Anterior cingulate cortex (tissue), 58 donors: ENCODE measurements around the gene CMTM7.
"Not testable (repeated sequence)": the region's sequence is repeated elsewhere in the genome, so short reads cannot be mapped to it uniquely, and the experiment has no call there.

ENCODE experiments used
- DNase-seq, 58 donors: peaks; one replicate each; lab custom pipeline; 2025; lab: John Stamatoyannopoulos, UW

The CMTM7 gene

GRCh38 chr3:32379831-32380500, 11.7 kb upstream of the CMTM7 start:
- DNase-seq = no peak

DNA sequence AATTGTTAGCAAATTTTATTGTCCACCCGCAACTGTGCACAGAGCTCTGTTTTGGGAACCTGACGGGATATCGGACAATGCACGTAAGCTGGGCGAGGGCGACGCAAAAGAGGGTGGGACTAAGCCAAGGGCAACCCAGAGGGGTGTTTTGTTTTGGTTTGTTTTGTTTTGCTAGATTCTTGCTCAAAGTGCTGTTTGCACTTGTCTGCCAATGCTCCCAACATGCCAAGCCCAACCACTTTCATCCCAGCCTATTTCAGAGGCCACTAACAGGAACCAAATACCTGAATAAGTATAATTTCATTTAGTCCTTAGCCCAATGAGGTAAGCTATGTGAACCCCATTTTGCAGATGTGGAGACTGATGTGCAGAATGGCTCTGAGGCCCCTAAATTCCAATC, 9.7 kb upstream of the CMTM7 start:
- DNase-seq = no peak

GRCh38 chr3:32383136-32383711, 8.4 kb upstream of the CMTM7 start:
- DNase-seq = no peak

GRCh38 chr3:32384938-32385337, 6.7 kb upstream of the CMTM7 start:
- no peak for DNase-seq

GRCh38 chr3:32387512-32387911, 4.1 kb upstream of the CMTM7 start:
- DNase-seq = no peak

DNA sequence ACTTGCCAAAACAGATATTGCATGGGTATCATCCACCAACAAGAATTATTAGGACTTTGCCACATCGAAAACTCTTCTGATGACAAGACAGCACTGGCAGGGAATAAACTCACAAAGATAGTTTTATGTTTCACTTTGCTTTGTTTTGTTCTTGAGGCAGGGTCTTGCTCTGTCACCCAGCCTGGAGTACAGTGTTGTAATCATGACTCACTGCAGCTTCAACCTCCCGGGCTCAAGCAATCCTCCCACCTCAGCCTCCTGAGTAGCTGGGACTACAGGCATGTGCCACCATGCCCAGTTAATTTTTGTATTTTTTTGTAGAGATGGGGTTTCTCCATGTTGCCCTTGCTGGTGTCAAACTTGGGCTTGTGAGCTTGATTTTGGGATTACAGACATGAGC, 2.1 kb upstream of the CMTM7 start:
- not testable (repeated sequence) for DNase-seq

- DNase-seq = no peak
These were observed 1.1 kb downstream of the CMTM7 start for GRCh38 chr3:32392536-32393302.

- DNase-seq = no peak
These were observed 3.8 kb downstream of the CMTM7 start for GRCh38 chr3:32395496-32395895.

DNA sequence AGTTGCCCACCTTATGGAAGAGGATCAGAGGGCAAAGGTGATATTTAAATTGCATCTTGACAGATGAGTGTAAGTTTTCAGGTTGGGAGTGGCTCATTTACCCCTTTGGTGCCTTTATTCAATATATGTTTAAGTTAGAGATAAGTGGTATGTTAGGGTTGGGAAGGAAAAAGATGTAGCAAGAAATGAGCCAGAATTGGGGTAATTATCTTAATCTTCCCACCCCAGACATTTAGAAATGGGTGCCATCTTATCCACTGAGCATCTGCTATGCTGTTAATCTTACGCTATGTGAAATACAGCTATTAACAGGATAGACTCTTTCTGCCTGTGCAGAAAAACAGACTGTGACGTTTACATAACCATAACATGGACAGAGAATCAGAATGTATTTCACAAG, 6.3 kb downstream of the CMTM7 start:
- no peak for DNase-seq

DNA sequence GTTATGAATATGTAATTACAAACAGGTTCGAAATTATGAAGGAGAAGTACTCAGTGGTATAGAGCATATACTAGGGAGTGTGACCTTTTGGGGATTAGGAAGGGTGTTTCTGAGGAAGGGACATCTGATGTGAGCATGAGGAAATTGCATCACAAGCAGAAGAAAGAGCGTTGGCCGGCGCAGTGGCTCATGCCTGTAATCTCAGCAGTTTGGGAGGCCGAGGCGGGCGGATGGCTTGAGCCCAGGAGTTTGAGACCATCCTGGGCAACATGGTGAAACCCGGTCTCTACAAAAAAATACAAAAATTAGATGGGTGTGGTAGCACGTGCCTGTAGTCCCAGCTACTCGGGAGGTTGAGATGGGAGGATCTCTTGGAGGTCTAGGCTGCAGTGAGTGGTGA, 6.9 kb downstream of the CMTM7 start:
- DNase-seq = peak in 1 of 58 donors; percentile 27

GRCh38 chr3:32399030-32399620, 7.5 kb downstream of the CMTM7 start:
- peak in 1 of 58 donors; percentile 29 for DNase-seq

DNA sequence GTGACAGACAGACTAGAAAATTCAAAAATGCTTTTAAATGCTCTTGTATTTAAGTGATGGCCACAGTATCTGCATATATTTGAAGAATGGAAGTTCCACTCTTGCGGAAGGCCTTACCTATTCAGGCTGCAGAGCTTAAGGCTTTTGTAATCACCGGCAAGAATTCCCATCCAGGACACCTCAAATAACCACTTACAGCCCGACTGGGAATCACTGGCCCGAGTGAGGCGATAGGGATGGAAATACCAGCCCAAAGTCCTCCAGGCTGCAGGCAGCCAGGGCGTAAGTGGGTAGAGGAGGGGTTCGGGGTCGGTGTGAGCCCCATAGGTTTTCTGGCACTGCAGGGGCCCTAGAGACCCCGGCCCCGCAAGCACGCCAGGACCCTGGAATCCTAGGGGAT, 9.5 kb downstream of the CMTM7 start:
- DNase-seq = no peak

GRCh38 chr3:32401556-32402081, 10.0 kb downstream of the CMTM7 start:
- peak in 57 of 58 donors; percentile 11 to 88 (median 67) for DNase-seq

GRCh38 chr3:32403663-32404062, 12.0 kb downstream of the CMTM7 start:
- DNase-seq = no peak

DNA sequence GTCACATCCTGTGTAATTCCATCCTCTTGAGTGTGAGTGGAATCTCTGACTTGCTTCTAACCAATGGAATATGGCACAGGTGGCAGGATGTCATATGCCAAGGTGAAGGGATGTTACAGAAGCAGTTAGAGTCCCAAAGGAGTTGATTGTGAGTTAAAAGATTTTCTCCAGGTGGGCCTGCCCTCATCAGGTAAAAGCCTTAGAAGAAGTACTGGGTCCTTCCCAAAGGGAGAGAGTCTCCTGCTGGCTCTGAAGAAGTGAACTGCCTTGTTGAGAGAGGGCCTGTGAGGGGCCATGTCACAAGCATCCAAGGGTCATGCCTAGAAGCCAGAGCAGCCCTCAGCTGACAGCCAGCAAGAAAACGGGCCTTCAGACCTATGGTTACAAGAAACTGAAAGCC, 13.1 kb downstream of the CMTM7 start:
- DNase-seq = no peak

DNA sequence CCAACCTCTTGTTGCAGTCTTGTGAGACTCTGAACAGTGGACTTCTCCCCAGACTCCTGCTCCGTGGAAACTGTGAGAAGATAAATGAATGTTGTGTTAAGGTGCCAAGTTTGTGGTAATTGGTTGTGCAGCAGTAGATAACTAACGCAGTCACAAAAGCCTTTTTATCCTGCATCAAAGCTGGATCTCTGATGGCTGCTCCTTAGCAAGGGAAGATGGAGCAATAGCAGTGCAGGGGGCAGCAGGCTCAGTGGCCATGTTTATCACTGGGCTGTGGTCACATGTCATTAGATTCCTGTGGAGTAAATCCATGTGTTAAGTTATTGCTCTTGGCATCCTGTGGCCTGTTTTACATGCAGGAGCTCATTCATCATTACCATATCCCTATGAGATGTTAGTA, 13.5 kb downstream of the CMTM7 start:
- DNase-seq = no peak

GRCh38 chr3:32405711-32406323, 14.2 kb downstream of the CMTM7 start:
- no peak for DNase-seq

DNA sequence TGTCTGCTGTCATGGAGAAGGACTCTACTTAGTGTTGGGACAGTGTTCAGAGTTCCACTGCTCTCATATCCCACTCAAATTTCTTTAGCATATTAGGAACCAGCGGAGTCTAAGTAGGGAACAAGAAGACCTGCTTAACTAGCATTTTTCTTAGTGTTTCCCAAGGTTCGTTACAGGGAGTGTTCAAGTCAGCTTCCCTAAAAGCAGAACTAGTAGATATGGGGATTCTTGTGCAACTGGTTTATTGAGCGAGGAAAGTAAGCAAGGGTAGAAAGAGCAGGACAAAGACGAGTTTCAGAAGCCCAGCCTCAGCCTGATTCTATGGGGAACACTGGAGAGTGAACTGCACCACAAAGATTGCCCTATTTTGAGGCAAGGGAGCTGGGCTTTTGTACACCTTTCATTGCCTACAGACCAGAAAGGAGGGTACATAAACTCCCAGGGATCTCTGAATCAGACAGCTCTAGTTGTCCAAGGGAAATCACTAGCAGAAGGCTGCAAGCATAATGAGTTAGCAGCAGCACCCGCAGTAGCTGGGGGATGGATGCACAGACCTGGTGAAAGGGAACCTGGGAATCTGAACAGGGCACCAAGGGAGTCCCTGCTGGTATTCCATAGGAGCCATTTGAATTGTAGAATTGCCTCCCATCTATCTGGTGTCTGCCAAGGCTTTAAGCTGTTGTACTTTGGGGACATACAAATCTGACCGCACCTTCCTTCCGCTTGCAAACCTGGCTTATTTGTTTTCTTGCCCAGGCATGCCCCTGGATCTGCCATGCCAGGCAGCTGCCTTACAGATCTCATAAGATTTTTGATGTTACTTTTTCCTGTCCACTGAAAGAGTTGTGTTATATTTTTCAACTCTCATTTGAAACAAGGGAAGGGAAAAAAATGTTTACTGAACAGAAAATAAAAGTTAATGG, 15.1 kb downstream of the CMTM7 start:
- DNase-seq = no peak

GRCh38 chr3:32410367-32411246, 19.0 kb downstream of the CMTM7 start:
- no peak for DNase-seq
